Caco-2 (cell line): ENCODE results near the gene NCLN. TPM values are rescaled to one million over a fixed set of nuclear protein-coding genes. Genes with fewer than 3 reads are reported as not detected.
A peak's percentile ranks its signal among the peaks of the same experiment; 100 is the strongest.

ENCODE experiments used
- BruUV-seq: library from RNA; stranded (reverse); fragments of 400-500 nt; replicated peaks from 2 replicates; lab custom pipeline; 2021; lab: Mats Ljungman, UMichigan
- CTCF ChIA-PET: fragments of 300-600 bp; sonication (Branson Sonifier 250); formaldehyde crosslinking; loops from one replicate; lab custom pipeline; 2022; ENCODE audit warnings: antibody characterized with exemption; lab: Charles Lee
- POLR2A ChIA-PET: fragments of 300-600 bp; sonication (Branson Sonifier 250); formaldehyde crosslinking; loops from one replicate; lab custom pipeline; 2022; ENCODE audit warnings: antibody characterized with exemption; lab: Charles Lee
- DNase-seq, 2 experiments: peaks; one replicate each; pipeline versions ENCODE4 v3.0.0 to v3.0.0-alpha.2; 2020 to 2022
- H3K27me3 ChIP-seq: replicated peaks from 2 replicates; pipeline ENCODE4 v1.6.0; 2011; ENCODE audit warnings: low read length; ENCODE audit not compliant: control insufficient read depth, insufficient read depth
- H3K36me3 ChIP-seq: 2 replicates; pipeline ENCODE4 v1.5.1; 2011; ENCODE audit warnings: low read length; ENCODE audit not compliant: control insufficient read depth, insufficient read depth
- H3K4me1 ChIP-seq: fragments of 250-450 bp; sonication (Bioruptor Pico); 2 replicates; pipeline ENCODE4 v1.5.1; 2020; ENCODE audit warnings: mild to moderate bottlenecking
- H3K4me3 ChIP-seq: 2 replicates; pipeline ENCODE4 v1.5.1; 2011; ENCODE audit warnings: low read depth, mild to moderate bottlenecking, control low read depth, low read length
- H3K9me3 ChIP-seq: fragments of 250-450 bp; sonication (Bioruptor Pico); 2 replicates; pipeline ENCODE4 v1.5.1; 2020; ENCODE audit warnings: mild to moderate bottlenecking, moderate library complexity
- H3K27ac Mint-ChIP-seq: one replicate; pipeline ENCODE4 v1.8.0; 2022; ENCODE audit warnings: mixed read lengths; ENCODE audit not compliant: unreplicated experiment
- H3K27me3 Mint-ChIP-seq: one replicate; pipeline ENCODE4 v1.8.0; 2022; ENCODE audit warnings: mixed read lengths; ENCODE audit not compliant: insufficient read depth, unreplicated experiment
- H3K36me3 Mint-ChIP-seq: one replicate; pipeline ENCODE4 v1.8.0; 2022; ENCODE audit warnings: mild to moderate bottlenecking, mixed read lengths; ENCODE audit not compliant: insufficient read depth, unreplicated experiment
- H3K4me1 Mint-ChIP-seq: one replicate; pipeline ENCODE4 v1.8.0; 2022; ENCODE audit warnings: low read depth, mixed read lengths; ENCODE audit not compliant: unreplicated experiment
- H3K4me3 Mint-ChIP-seq: one replicate; pipeline ENCODE4 v1.8.0; 2022; ENCODE audit warnings: mild to moderate bottlenecking, moderate library complexity, mixed read lengths; ENCODE audit not compliant: unreplicated experiment
- H3K9me3 Mint-ChIP-seq: one replicate; pipeline ENCODE4 v1.8.0; 2022; ENCODE audit warnings: mixed read lengths; ENCODE audit not compliant: unreplicated experiment
- CTCF ChIP-seq, 2 experiments: fragments of 200-600 bp in 1 of 2; IDR thresholded peaks; 1 replicate in 1 of 2; 2 replicates in 1 of 2; pipeline versions ENCODE4 v1.5.1 to v1.8.0; 2011 to 2022; ENCODE audit warnings: antibody characterized with exemption in 1 of 2, control low read depth in 1 of 2, inconsistent platforms in 1 of 2, low read depth in 1 of 2, low read length in 1 of 2, mild to moderate bottlenecking in 1 of 2, moderate library complexity in 1 of 2; ENCODE audit not compliant: insufficient read depth in 1 of 2, severe bottlenecking in 1 of 2, unreplicated experiment in 1 of 2
- intact Hi-C: fragments of 100-400 bp; cut with micrococcal nuclease; formaldehyde crosslinking; loops from one replicate; pipeline ENCODE4 v1.10.0; 2022; ENCODE audit not compliant: unreplicated experiment
- total RNA-seq: library from RNA; stranded (reverse); gene quantifications from 2 replicates; pipeline ENCODE4 v1.2.3, GENCODE V29; 2022

Gene NCLN
- total RNA-seq, 1 experiment from 2014 or later: 87.3 TPM

- Histone ChIP-seq H3K36me3 (no peaks in the 10 kb centered on the region), H3K4me1 (no peaks in the 10 kb centered on the region), H3K27me3 (no peaks in the 10 kb centered on the region), H3K4me3 (peak within 1 kb of the TSS; percentile 27), H3K9me3 (no peaks in the 10 kb centered on the region)
- H3K4me1 Mint-ChIP-seq: no peaks in the 10 kb centered on the region
- DNase-seq: peak in 1 of 2 experiments; percentile 71
- BruUV-seq: no TSS peak
- intact Hi-C loops: no loop called here
- no peaks in the 10 kb centered on the region for H3K36me3 Mint-ChIP-seq
- CTCF ChIA-PET: no interaction called here
- H3K9me3 Mint-ChIP-seq: no peaks in the 10 kb centered on the region
- peak within 1 kb of the TSS; percentile 67 for H3K4me3 Mint-ChIP-seq
- POLR2A ChIA-PET: no interaction called here
- no peak within 1 kb of the TSS for H3K27ac Mint-ChIP-seq
- peak in 1 of 2 experiments; percentile 38 for TF ChIP-seq CTCF (IDR thresholded peaks at IDR 0.05; ENCODE audit: insufficient read depth in 1 of 2, low read depth in 1 of 2, low read length in 1 of 2, severe bottlenecking in 1 of 2, unreplicated experiment in 1 of 2)
- H3K27me3 Mint-ChIP-seq: peaks cover 22% of the 10 kb centered on the region
Observed at GRCh38 chr19:3224346-3225168, 38.8 kb downstream of the NCLN start, which contains the start of gene CELF5. Gene CELF5, plus strand, starts transcription at chr19:3224661. Its CDS starts 79 bp downstream, at chr19:3224740.

- Histone ChIP-seq H3K36me3 (no peaks in the 10 kb centered on the region), H3K4me1 (no peaks in the 10 kb centered on the region), H3K9me3 (no peaks in the 10 kb centered on the region), H3K4me3 (no peak overlapping the region), H3K27me3 (no peaks in the 10 kb centered on the region)
- H3K27ac Mint-ChIP-seq: no peak overlapping the region
- intact Hi-C loops: no loop called here
- no TSS peak for BruUV-seq
- H3K27me3 Mint-ChIP-seq: peaks cover 20% of the 10 kb centered on the region
- H3K9me3 Mint-ChIP-seq: no peaks in the 10 kb centered on the region
- ChIA-PET POLR2A (no interaction called here), CTCF (no interaction called here)
- peak overlapping the region; percentile 67 for H3K4me3 Mint-ChIP-seq
- no peak for DNase-seq
- no peaks in the 10 kb centered on the region for H3K4me1 Mint-ChIP-seq
- H3K36me3 Mint-ChIP-seq: no peaks in the 10 kb centered on the region
- no peak for TF ChIP-seq CTCF (IDR thresholded peaks at IDR 0.05; ENCODE audit: insufficient read depth in 1 of 2, low read depth in 1 of 2, low read length in 1 of 2, severe bottlenecking in 1 of 2, unreplicated experiment in 1 of 2)
Observed at GRCh38 chr19:3225169-3225485, 39.4 kb downstream of the NCLN start.

- no peak for TF ChIP-seq CTCF (IDR thresholded peaks at IDR 0.05; ENCODE audit: insufficient read depth in 1 of 2, low read depth in 1 of 2, low read length in 1 of 2, severe bottlenecking in 1 of 2, unreplicated experiment in 1 of 2)
- ChIA-PET CTCF (no interaction called here), POLR2A (no interaction called here)
- Mint-ChIP-seq H3K27ac (no peak overlapping the region), H3K4me1 (no peaks in the 10 kb centered on the region), H3K27me3 (peaks cover 20% of the 10 kb centered on the region), H3K36me3 (no peaks in the 10 kb centered on the region), H3K4me3 (no peak overlapping the region), H3K9me3 (no peaks in the 10 kb centered on the region)
- H3K36me3 ChIP-seq: no peaks in the 10 kb centered on the region
- no peaks in the 10 kb centered on the region for H3K9me3 ChIP-seq
- no peaks in the 10 kb centered on the region for H3K4me1 ChIP-seq
- BruUV-seq: no TSS peak
- no peaks in the 10 kb centered on the region for H3K27me3 ChIP-seq
- no peak for DNase-seq
- intact Hi-C loops: no loop called here
- no peak overlapping the region for H3K4me3 ChIP-seq
Observed at GRCh38 chr19:3225677-3226093, 40.0 kb downstream of the NCLN start.
